Fibroblast of the conjunctiva (primary cell): Measurements from ENCODE around the gene CILP.
"Not testable (repeated sequence)": the region's sequence is repeated elsewhere in the genome, so short reads cannot be mapped to it uniquely, and the experiment has no call there.

Experiments used
- DNase-seq: peaks from one replicate; pipeline ENCODE4 v3.0.0-alpha.2; 2010; ENCODE audit warnings: low read depth

The CILP gene

GRCh38 chr15:65192016-65192415 lies 19.3 kb downstream of the CILP start:
- no peak for DNase-seq

- DNase-seq: peak; percentile 49
These were observed 22.1 kb downstream of the CILP start for GRCh38 chr15:65189102-65189740.

GRCh38 chr15:65188472-65188871 lies 22.8 kb downstream of the CILP start:
- not testable (repeated sequence) for DNase-seq

- DNase-seq: peak; percentile 96
These were observed 26.2 kb downstream of the CILP start, which contains the start of gene CLPX for GRCh38 chr15:65184868-65185717. Gene CLPX (minus strand): TSS chr15:65185342. CDS start chr15:65185153, 189 bp downstream.

GRCh38 chr15:65184305-65184867 lies 26.9 kb downstream of the CILP start:
- no peak for DNase-seq

- no peak for DNase-seq
These were observed 27.5 kb downstream of the CILP start for GRCh38 chr15:65183865-65184159.

- DNase-seq: no peak
These were observed 28.7 kb downstream of the CILP start for GRCh38 chr15:65182538-65182937.

GRCh38 chr15:65181582-65182353 lies 29.5 kb downstream of the CILP start:
- not testable (repeated sequence) for DNase-seq

- DNase-seq: no peak
These were observed 31.1 kb downstream of the CILP start for GRCh38 chr15:65180167-65180566.

- DNase-seq: no peak
These were observed 33.4 kb downstream of the CILP start for GRCh38 chr15:65177901-65178300.

- no peak for DNase-seq
These were observed 35.2 kb downstream of the CILP start for GRCh38 chr15:65176056-65176455.

- no peak for DNase-seq
These were observed 35.8 kb downstream of the CILP start for GRCh38 chr15:65175511-65175910.

- DNase-seq: no peak
These were observed 36.8 kb downstream of the CILP start for GRCh38 chr15:65174509-65174908.

GRCh38 chr15:65172531-65172930 lies 38.7 kb downstream of the CILP start:
- no peak for DNase-seq

GRCh38 chr15:65171428-65171827 lies 39.8 kb downstream of the CILP start:
- no peak for DNase-seq

GRCh38 chr15:65165875-65166274 lies 45.4 kb downstream of the CILP start:
- DNase-seq: no peak

GRCh38 chr15:65164139-65164538 lies 47.1 kb downstream of the CILP start:
- no peak for DNase-seq

- DNase-seq: no peak
These were observed 48.2 kb downstream of the CILP start for GRCh38 chr15:65163041-65163440.

- no peak for DNase-seq
These were observed 54.6 kb downstream of the CILP start for GRCh38 chr15:65156692-65157091.

GRCh38 chr15:65154720-65155119 lies 56.6 kb downstream of the CILP start:
- no peak for DNase-seq

- no peak for DNase-seq
These were observed 63.4 kb downstream of the CILP start for GRCh38 chr15:65147902-65148301.

- no peak for DNase-seq
These were observed 64.8 kb downstream of the CILP start for GRCh38 chr15:65146438-65146837.
